Brain microvascular endothelial cell (primary cell): ENCODE measurements around the gene DGCR6L.
A peak's percentile ranks its signal among the peaks of the same experiment; 100 is the strongest.
"Not testable (repeated sequence)": the region's sequence is repeated elsewhere in the genome, so short reads cannot be mapped to it uniquely, and the experiment has no call there.

ENCODE experiments used
- DNase-seq: peaks from one replicate; pipeline ENCODE4 v3.0.0-alpha.2; 2020
- H3K27ac ChIP-seq: fragments of 250-450 bp; sonication (Bioruptor Pico); 2 replicates; pipeline ENCODE4 v1.5.1; 2020; ENCODE audit warnings: mild to moderate bottlenecking, moderate library complexity
- H3K27me3 ChIP-seq: fragments of 250-450 bp; sonication (Bioruptor Pico); replicated peaks from 2 replicates; pipeline ENCODE4 v1.5.1; 2020; ENCODE audit warnings: mild to moderate bottlenecking
- H3K36me3 ChIP-seq: fragments of 250-450 bp; sonication (Bioruptor Pico); replicated peaks from 2 replicates; pipeline ENCODE4 v1.5.1; 2020; ENCODE audit warnings: mild to moderate bottlenecking
- H3K4me3 ChIP-seq: 2 replicates; pipeline ENCODE4 v1.5.1; 2011; ENCODE audit warnings: low read depth, mild to moderate bottlenecking, control low read depth, low read length, moderate library complexity
- CTCF ChIP-seq: IDR thresholded peaks from 2 replicates; pipeline ENCODE4 v1.5.1; 2011; ENCODE audit warnings: low read depth, mild to moderate bottlenecking, moderate library complexity, low read length, control low read depth, inconsistent platforms; ENCODE audit errors: missing control alignments
- in situ Hi-C: cut with HindIII; loops from 2 replicates; pipeline ENCODE4 v1.10.0; 2017; ENCODE audit warnings: low sequenced_read_pairs, low pct_ligation_motif_present

The DGCR6L gene

GRCh38 chr22:20319745-20320658 lies at the start of gene DGCR6L:
DGCR6L (minus strand) TSS chr22:20320060; CDS start chr22:20319988, 72 bp downstream.
- Histone ChIP-seq H3K27ac (peak within 1 kb of the TSS; percentile 70), H3K4me3 (peak within 1 kb of the TSS; percentile 84), H3K36me3 (no peaks in the 10 kb centered on the region), H3K27me3 (no peaks in the 10 kb centered on the region)
- no peak for TF ChIP-seq CTCF
- in situ Hi-C loops: no loop called here
- peak; percentile 87 for DNase-seq

GRCh38 chr22:20368875-20369274 lies 49.0 kb upstream of the DGCR6L start:
- DNase-seq, H3K36me3 ChIP-seq, H3K27me3 ChIP-seq, in situ Hi-C loops, H3K4me3 ChIP-seq, H3K27ac ChIP-seq: not testable (repeated sequence)

- H3K36me3 ChIP-seq, H3K27me3 ChIP-seq, in situ Hi-C loops, H3K27ac ChIP-seq, H3K4me3 ChIP-seq, DNase-seq: not testable (repeated sequence)
Measured at GRCh38 chr22:20366841-20367240, 47.0 kb upstream of the DGCR6L start.

- in situ Hi-C loops, DNase-seq: not testable (repeated sequence)
Measured at GRCh38 chr22:20364335-20365260, 44.7 kb upstream of the DGCR6L start.

GRCh38 chr22:20362403-20362802 lies 42.5 kb upstream of the DGCR6L start:
- not testable (repeated sequence) for H3K4me3 ChIP-seq

More at GRCh38 chr22:20364335-20365260, 44.7 kb upstream of the DGCR6L start:
- not testable (repeated sequence) for H3K4me3 ChIP-seq, H3K27me3 ChIP-seq, H3K36me3 ChIP-seq, H3K27ac ChIP-seq

GRCh38 chr22:20361752-20362229 lies 41.9 kb upstream of the DGCR6L start:
- H3K27ac ChIP-seq, DNase-seq, in situ Hi-C loops, H3K4me3 ChIP-seq, H3K36me3 ChIP-seq, H3K27me3 ChIP-seq: not testable (repeated sequence)

More at GRCh38 chr22:20362403-20362802, 42.5 kb upstream of the DGCR6L start:
- H3K36me3 ChIP-seq, DNase-seq, H3K27ac ChIP-seq, in situ Hi-C loops, H3K27me3 ChIP-seq: not testable (repeated sequence)

- H3K27me3 ChIP-seq, H3K4me3 ChIP-seq, H3K36me3 ChIP-seq, DNase-seq, H3K27ac ChIP-seq, in situ Hi-C loops: not testable (repeated sequence)
Measured at GRCh38 chr22:20360866-20361751, 41.2 kb upstream of the DGCR6L start.

- H3K27me3 ChIP-seq, H3K27ac ChIP-seq, in situ Hi-C loops, H3K4me3 ChIP-seq, H3K36me3 ChIP-seq, DNase-seq: not testable (repeated sequence)
Measured at GRCh38 chr22:20360261-20360660, 40.4 kb upstream of the DGCR6L start.

- H3K27ac ChIP-seq, H3K36me3 ChIP-seq, DNase-seq, in situ Hi-C loops, H3K4me3 ChIP-seq, H3K27me3 ChIP-seq: not testable (repeated sequence)
Measured at GRCh38 chr22:20358503-20359239, 38.8 kb upstream of the DGCR6L start.

- H3K27me3 ChIP-seq, H3K36me3 ChIP-seq, H3K27ac ChIP-seq, in situ Hi-C loops, H3K4me3 ChIP-seq, DNase-seq: not testable (repeated sequence)
Measured at GRCh38 chr22:20357967-20358366, 38.1 kb upstream of the DGCR6L start.

- in situ Hi-C loops, DNase-seq, H3K27me3 ChIP-seq, H3K36me3 ChIP-seq, H3K27ac ChIP-seq, H3K4me3 ChIP-seq: not testable (repeated sequence)
Measured at GRCh38 chr22:20356906-20357305, 37.0 kb upstream of the DGCR6L start.
